ENCODE measurements around the gene MYO1H. TPM values are rescaled to one million over a fixed set of nuclear protein-coding genes. Genes with fewer than 3 reads are reported as not detected.

Gene MYO1H
- total RNA-seq, 1 donor from 2014 or later: not detected

- Mint-ChIP-seq H3K4me3 (no peak overlapping the region), H3K4me1 (no peaks in the 10 kb centered on the region), H3K9me3 (no peaks in the 10 kb centered on the region), H3K27ac (ENCODE audit: unreplicated experiment) (no peak overlapping the region), H3K36me3 (ENCODE audit: low read depth) (no peaks in the 10 kb centered on the region), H3K27me3 (ENCODE audit: low read depth) (peaks cover 11% of the 10 kb centered on the region)
- no peak for DNase-seq (ENCODE audit: low read depth, low spot score)
- no peak for TF ChIP-seq CTCF (conservative IDR thresholded peaks at IDR 0.05)
Observed at GRCh38 chr12:109331301-109331952, 16.3 kb upstream of the MYO1H start.

GRCh38 chr12:109334887-109335286, 12.8 kb upstream of the MYO1H start:
- no peak for TF ChIP-seq CTCF (conservative IDR thresholded peaks at IDR 0.05)
- H3K27ac Mint-ChIP-seq (ENCODE audit: unreplicated experiment): no peak overlapping the region
- H3K4me1 Mint-ChIP-seq: no peaks in the 10 kb centered on the region
- H3K9me3 Mint-ChIP-seq: peaks cover 4% of the 10 kb centered on the region
- no peaks in the 10 kb centered on the region for H3K36me3 Mint-ChIP-seq (ENCODE audit: low read depth)
- DNase-seq (ENCODE audit: low read depth, low spot score): no peak
- no peak overlapping the region for H3K4me3 Mint-ChIP-seq
- peaks cover 12% of the 10 kb centered on the region for H3K27me3 Mint-ChIP-seq (ENCODE audit: low read depth)

- no peak for TF ChIP-seq CTCF (conservative IDR thresholded peaks at IDR 0.05)
- Mint-ChIP-seq H3K9me3 (peaks cover 4% of the 10 kb centered on the region), H3K27me3 (ENCODE audit: low read depth) (peaks cover 16% of the 10 kb centered on the region), H3K4me3 (no peak overlapping the region), H3K4me1 (no peaks in the 10 kb centered on the region), H3K36me3 (ENCODE audit: low read depth) (no peaks in the 10 kb centered on the region), H3K27ac (ENCODE audit: unreplicated experiment) (no peak overlapping the region)
- DNase-seq (ENCODE audit: low read depth, low spot score): no peak
Observed at GRCh38 chr12:109336593-109336992, 11.1 kb upstream of the MYO1H start.

- peaks cover 48% of the 10 kb centered on the region for H3K27me3 Mint-ChIP-seq (ENCODE audit: low read depth)
- H3K36me3 Mint-ChIP-seq (ENCODE audit: low read depth): no peaks in the 10 kb centered on the region
- DNase-seq (ENCODE audit: low read depth, low spot score): no peak
- no peaks in the 10 kb centered on the region for H3K4me1 Mint-ChIP-seq
- no peak overlapping the region for H3K27ac Mint-ChIP-seq (ENCODE audit: unreplicated experiment)
- TF ChIP-seq CTCF (conservative IDR thresholded peaks at IDR 0.05): no peak
- H3K4me3 Mint-ChIP-seq: no peak overlapping the region
- peaks cover 4% of the 10 kb centered on the region for H3K9me3 Mint-ChIP-seq
Observed at GRCh38 chr12:109343677-109344076, 4.0 kb upstream of the MYO1H start.

GRCh38 chr12:109345428-109345827, 2.3 kb upstream of the MYO1H start:
- Mint-ChIP-seq H3K27ac (ENCODE audit: unreplicated experiment) (no peak overlapping the region), H3K4me1 (no peaks in the 10 kb centered on the region), H3K27me3 (ENCODE audit: low read depth) (peaks cover 51% of the 10 kb centered on the region), H3K4me3 (no peak overlapping the region), H3K9me3 (peaks cover 4% of the 10 kb centered on the region), H3K36me3 (ENCODE audit: low read depth) (no peaks in the 10 kb centered on the region)
- DNase-seq (ENCODE audit: low read depth, low spot score): no peak
- TF ChIP-seq CTCF (conservative IDR thresholded peaks at IDR 0.05): no peak
